HEK293 (cell line): ENCODE measurements around the gene TMEM273.

Experiments
- CTCF ChIA-PET: fragments of 350-600 bp; formaldehyde crosslinking; extraction: SDS; loops from one replicate; lab custom pipeline; 2021; ENCODE audit warnings: antibody characterized with exemption; lab: Yijun Ruan, JAX
- POLR2A ChIA-PET: fragments of 300-600 bp; formaldehyde crosslinking; extraction: SDS; loops from one replicate; lab custom pipeline; 2020; ENCODE audit warnings: antibody characterized with exemption, inconsistent platforms; lab: Yijun Ruan, JAX
- H3K27ac ChIP-seq: fragments of 200-500 bp; sonication (Bioruptor generic); 2 replicates; pipeline ENCODE4 v1.5.1; 2014; ENCODE audit warnings: low read depth, low read length, control low read depth, inconsistent platforms; ENCODE audit errors: extremely low read depth
- H3K36me3 ChIP-seq, 2 experiments: fragments of 200-500 bp in 1 of 2; sonication (Bioruptor generic) in 1 of 2; 1 replicate in 1 of 2; 2 replicates in 1 of 2; pipeline ENCODE4 v1.5.1; 2014 to 2017; ENCODE audit warnings: inconsistent platforms in 2 of 2, low read length in 2 of 2; ENCODE audit not compliant: control insufficient read depth in 2 of 2, insufficient read depth in 1 of 2
- H3K4me1 ChIP-seq: fragments of 200-500 bp; sonication (Bioruptor generic); 2 replicates; pipeline ENCODE4 v1.5.1; 2014; ENCODE audit warnings: mild to moderate bottlenecking, low read length, inconsistent platforms; ENCODE audit not compliant: control insufficient read depth, insufficient read depth
- H3K4me3 ChIP-seq: 2 replicates; pipeline ENCODE4 v1.5.1; 2011; ENCODE audit warnings: low read depth, mild to moderate bottlenecking, control low read depth, low read length, moderate library complexity
- H3K9me3 ChIP-seq: fragments of 200-500 bp; sonication (Bioruptor generic); 2 replicates; pipeline ENCODE4 v1.5.1; 2014; ENCODE audit warnings: low read depth, low read length, inconsistent platforms; ENCODE audit not compliant: control insufficient read depth, insufficient read depth
- SALL2 ChIP-seq: fragments of 450-650 bp; formaldehyde crosslinking; IDR thresholded peaks from 2 replicates; pipeline ENCODE4 v1.5.0; 2017; ENCODE audit warnings: missing biosample characterization, mild to moderate bottlenecking, missing genetic modification characterization, borderline replicate concordance
- ZBTB7A ChIP-seq: fragments of 450-650 bp; formaldehyde crosslinking; IDR thresholded peaks from 2 replicates; pipeline ENCODE4 v1.5.1; 2016; ENCODE audit warnings: low read depth, missing biosample characterization, missing genetic modification characterization
- ZFP3 ChIP-seq: fragments of 450-650 bp; formaldehyde crosslinking; IDR thresholded peaks from 2 replicates; pipeline ENCODE4 v1.5.1; 2016; ENCODE audit warnings: low read depth, missing biosample characterization, missing genetic modification characterization
- ZIC2 ChIP-seq: fragments of 450-650 bp; formaldehyde crosslinking; IDR thresholded peaks from 2 replicates; pipeline ENCODE4 v1.5.1; 2016; ENCODE audit warnings: missing biosample characterization, missing genetic modification characterization
- ZNF248 ChIP-seq: fragments of 450-650 bp; formaldehyde crosslinking; IDR thresholded peaks from 2 replicates; pipeline ENCODE4 v1.5.1; 2017; ENCODE audit warnings: missing biosample characterization, missing genetic modification characterization
- ZNF394 ChIP-seq: fragments of 450-650 bp; formaldehyde crosslinking; IDR thresholded peaks from 2 replicates; pipeline ENCODE4 v1.5.1; 2016; ENCODE audit warnings: missing biosample characterization, missing genetic modification characterization, mild to moderate bottlenecking, moderate library complexity, borderline replicate concordance
- ZNF510 ChIP-seq: fragments of 450-650 bp; formaldehyde crosslinking; IDR thresholded peaks from 2 replicates; pipeline ENCODE4 v1.5.1; 2018; ENCODE audit warnings: mild to moderate bottlenecking, missing genetic modification characterization, missing biosample characterization; ENCODE audit not compliant: insufficient replicate concordance
- ZNF518A ChIP-seq: fragments of 450-650 bp; formaldehyde crosslinking; conservative IDR thresholded peaks from 2 replicates; pipeline ENCODE4 v1.5.1; 2016; ENCODE audit warnings: low read depth, missing biosample characterization, missing genetic modification characterization
- ZNF580 ChIP-seq: fragments of 450-650 bp; formaldehyde crosslinking; IDR thresholded peaks from 2 replicates; pipeline ENCODE4 v1.5.1; 2016; ENCODE audit warnings: missing biosample characterization, missing genetic modification characterization
- ZSCAN4 ChIP-seq: fragments of 450-650 bp; formaldehyde crosslinking; IDR thresholded peaks from 2 replicates; pipeline ENCODE4 v1.5.1; 2017; ENCODE audit warnings: missing biosample characterization, missing genetic modification characterization
- TF ChIP-seq, protein P1 (sequence below): fragments of 450-650 bp; formaldehyde crosslinking; IDR thresholded peaks from 2 replicates; pipeline ENCODE4 v1.5.1; 2016; ENCODE audit warnings: missing biosample characterization, missing genetic modification characterization, borderline replicate concordance
- TF ChIP-seq, protein P2 (sequence below): fragments of 450-650 bp; IDR thresholded peaks from 2 replicates; pipeline ENCODE4 v1.5.1; 2018; ENCODE audit warnings: missing biosample characterization, missing genetic modification characterization

TMEM273 gene

DNA sequence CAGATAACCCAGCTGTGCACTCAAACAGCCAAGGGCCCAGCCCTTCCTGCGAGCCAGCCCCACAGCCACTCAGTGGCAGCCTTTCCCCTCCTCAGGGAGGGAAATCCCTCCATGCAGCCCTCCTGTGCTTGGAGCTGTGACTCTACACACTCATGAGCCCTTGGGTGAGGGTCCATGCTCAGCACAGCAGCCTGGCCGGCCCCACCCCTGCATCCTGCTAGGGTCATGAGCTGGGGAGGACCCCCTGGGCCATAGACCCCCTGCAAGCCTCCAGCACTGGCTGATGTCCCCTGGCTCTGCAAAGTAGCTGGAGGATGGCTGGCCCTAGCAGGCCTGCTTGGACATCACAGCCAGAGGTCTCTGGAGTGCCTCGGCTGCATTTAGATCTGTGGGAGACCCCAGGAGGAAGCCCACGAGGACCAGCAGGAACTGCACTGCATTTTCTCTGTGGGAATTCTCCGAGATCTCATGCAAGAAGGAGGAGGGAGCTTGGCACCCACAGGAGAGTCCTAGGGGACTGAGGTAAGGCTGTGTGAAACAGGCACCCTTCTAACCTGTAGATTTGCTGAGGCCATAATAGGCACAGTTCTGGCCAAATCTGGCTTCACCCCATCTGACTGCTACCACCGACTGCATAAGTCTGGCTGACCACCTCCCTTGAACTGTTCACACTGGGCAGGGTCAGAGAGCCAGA lies 17.4 kb downstream of the TMEM273 start (continued):
- TF ChIP-seq ZNF518A (tag by site-specific recombination) = no peak
- TF ChIP-seq, protein P1, sequence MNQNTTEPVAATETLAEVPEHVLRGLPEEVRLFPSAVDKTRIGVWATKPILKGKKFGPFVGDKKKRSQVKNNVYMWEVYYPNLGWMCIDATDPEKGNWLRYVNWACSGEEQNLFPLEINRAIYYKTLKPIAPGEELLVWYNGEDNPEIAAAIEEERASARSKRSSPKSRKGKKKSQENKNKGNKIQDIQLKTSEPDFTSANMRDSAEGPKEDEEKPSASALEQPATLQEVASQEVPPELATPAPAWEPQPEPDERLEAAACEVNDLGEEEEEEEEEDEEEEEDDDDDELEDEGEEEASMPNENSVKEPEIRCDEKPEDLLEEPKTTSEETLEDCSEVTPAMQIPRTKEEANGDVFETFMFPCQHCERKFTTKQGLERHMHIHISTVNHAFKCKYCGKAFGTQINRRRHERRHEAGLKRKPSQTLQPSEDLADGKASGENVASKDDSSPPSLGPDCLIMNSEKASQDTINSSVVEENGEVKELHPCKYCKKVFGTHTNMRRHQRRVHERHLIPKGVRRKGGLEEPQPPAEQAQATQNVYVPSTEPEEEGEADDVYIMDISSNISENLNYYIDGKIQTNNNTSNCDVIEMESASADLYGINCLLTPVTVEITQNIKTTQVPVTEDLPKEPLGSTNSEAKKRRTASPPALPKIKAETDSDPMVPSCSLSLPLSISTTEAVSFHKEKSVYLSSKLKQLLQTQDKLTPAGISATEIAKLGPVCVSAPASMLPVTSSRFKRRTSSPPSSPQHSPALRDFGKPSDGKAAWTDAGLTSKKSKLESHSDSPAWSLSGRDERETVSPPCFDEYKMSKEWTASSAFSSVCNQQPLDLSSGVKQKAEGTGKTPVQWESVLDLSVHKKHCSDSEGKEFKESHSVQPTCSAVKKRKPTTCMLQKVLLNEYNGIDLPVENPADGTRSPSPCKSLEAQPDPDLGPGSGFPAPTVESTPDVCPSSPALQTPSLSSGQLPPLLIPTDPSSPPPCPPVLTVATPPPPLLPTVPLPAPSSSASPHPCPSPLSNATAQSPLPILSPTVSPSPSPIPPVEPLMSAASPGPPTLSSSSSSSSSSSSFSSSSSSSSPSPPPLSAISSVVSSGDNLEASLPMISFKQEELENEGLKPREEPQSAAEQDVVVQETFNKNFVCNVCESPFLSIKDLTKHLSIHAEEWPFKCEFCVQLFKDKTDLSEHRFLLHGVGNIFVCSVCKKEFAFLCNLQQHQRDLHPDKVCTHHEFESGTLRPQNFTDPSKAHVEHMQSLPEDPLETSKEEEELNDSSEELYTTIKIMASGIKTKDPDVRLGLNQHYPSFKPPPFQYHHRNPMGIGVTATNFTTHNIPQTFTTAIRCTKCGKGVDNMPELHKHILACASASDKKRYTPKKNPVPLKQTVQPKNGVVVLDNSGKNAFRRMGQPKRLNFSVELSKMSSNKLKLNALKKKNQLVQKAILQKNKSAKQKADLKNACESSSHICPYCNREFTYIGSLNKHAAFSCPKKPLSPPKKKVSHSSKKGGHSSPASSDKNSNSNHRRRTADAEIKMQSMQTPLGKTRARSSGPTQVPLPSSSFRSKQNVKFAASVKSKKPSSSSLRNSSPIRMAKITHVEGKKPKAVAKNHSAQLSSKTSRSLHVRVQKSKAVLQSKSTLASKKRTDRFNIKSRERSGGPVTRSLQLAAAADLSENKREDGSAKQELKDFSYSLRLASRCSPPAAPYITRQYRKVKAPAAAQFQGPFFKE (tag by site-specific recombination) = no peak
- no peak for TF ChIP-seq ZSCAN4 (tag by site-specific recombination)
- TF ChIP-seq ZIC2 (tag by site-specific recombination) = peak; percentile 80
- TF ChIP-seq SALL2 (tag by site-specific recombination) = no peak

GRCh38 chr10:49169776-49170175 lies 18.4 kb downstream of the TMEM273 start:
- Histone ChIP-seq H3K4me3 (no peak overlapping the region), H3K4me1 (no peaks in the 10 kb centered on the region), H3K9me3 (no peaks in the 10 kb centered on the region), H3K36me3 (no peaks in the 10 kb centered on the region), H3K27ac (no peak overlapping the region)
- no peak for TF ChIP-seq ZNF248 (tag by site-specific recombination)
- TF ChIP-seq, protein P2, sequence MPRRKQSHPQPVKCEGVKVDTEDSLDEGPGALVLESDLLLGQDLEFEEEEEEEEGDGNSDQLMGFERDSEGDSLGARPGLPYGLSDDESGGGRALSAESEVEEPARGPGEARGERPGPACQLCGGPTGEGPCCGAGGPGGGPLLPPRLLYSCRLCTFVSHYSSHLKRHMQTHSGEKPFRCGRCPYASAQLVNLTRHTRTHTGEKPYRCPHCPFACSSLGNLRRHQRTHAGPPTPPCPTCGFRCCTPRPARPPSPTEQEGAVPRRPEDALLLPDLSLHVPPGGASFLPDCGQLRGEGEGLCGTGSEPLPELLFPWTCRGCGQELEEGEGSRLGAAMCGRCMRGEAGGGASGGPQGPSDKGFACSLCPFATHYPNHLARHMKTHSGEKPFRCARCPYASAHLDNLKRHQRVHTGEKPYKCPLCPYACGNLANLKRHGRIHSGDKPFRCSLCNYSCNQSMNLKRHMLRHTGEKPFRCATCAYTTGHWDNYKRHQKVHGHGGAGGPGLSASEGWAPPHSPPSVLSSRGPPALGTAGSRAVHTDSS (tag by site-specific recombination) = no peak
- TF ChIP-seq ZNF580 (tag by site-specific recombination) = no peak
- TF ChIP-seq ZBTB7A (tag by site-specific recombination) = no peak
- TF ChIP-seq ZFP3 (tag by site-specific recombination) = no peak
- TF ChIP-seq ZNF394 (tag by site-specific recombination) = no peak
- TF ChIP-seq ZNF510 (tag by site-specific recombination) = no peak
- POLR2A ChIA-PET = no interaction called here
- CTCF ChIA-PET = interaction anchor here (0.7 kb wide), 1 partner anchor 45 kb away, joined by 3 read pairs; no protein-coding TSS in a partner anchor
